GM18519 (cell line): Measurements from ENCODE around the gene CDC42BPB.

Experiments
- ATAC-seq: cut with Tn5 transposase; IDR thresholded peaks from one replicate; pipeline ENCODE4 v1.9.1; 2021; ENCODE audit warnings: mild to moderate bottlenecking, moderate library complexity; ENCODE audit not compliant: unreplicated experiment, low FRiP score

CDC42BPB gene

DNA sequence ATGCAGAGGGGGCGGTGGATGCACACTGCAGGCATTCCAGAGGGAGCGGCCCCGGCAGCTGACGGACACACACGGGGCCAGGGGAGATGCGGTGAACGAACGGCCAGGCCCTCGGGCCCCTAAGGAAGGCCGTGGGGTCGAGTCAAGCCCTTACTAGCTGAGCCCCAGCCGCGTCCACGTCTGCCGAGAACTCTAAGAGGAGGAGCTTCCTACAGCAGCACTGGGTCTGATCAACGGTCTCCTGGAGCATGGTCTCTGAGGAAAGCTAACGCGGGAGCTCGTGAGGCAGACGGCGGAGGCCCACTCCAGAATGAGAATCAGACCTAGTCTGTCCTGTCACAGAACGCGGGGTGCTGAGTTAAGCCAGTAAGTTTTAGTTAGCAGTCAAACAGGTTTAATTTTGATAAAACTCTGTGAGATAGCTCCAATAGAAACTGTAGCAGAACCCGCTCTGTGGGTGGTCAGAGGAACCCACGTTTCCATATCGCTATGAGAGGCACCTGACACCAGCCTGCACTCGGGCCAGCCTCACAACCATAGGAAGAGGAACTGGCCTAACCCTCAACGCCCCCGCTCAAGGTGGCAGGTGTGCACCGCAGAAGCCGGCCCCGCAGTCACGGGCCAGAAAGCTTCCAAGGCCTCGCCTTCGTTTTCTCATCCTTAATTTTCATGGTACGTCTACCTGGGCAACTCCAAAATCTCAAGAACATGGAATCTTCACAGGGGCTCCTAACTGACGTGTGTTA, 55.5 kb downstream of the CDC42BPB start:
- no peak for ATAC-seq

DNA sequence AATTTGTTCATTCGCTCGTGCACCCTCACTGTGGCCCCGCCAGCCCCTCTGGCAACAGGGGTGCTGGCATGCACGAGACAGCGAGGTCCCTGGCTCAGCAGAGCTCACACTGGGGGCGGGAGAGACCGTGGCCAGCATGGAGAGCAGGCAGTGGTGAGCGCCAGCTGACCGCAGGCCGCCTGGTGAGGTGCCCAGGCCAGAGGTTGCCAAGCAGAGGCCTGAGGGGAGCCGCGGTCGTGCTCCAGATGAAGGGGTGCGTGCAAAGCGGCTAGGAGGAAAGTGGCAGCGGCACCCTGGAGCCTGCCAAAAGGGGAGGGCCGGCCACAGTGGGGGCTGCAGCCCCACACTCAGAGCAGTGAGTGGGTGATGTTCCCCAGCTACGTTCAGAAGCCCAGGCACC, 56.1 kb downstream of the CDC42BPB start:
- ATAC-seq, result no peak

DNA sequence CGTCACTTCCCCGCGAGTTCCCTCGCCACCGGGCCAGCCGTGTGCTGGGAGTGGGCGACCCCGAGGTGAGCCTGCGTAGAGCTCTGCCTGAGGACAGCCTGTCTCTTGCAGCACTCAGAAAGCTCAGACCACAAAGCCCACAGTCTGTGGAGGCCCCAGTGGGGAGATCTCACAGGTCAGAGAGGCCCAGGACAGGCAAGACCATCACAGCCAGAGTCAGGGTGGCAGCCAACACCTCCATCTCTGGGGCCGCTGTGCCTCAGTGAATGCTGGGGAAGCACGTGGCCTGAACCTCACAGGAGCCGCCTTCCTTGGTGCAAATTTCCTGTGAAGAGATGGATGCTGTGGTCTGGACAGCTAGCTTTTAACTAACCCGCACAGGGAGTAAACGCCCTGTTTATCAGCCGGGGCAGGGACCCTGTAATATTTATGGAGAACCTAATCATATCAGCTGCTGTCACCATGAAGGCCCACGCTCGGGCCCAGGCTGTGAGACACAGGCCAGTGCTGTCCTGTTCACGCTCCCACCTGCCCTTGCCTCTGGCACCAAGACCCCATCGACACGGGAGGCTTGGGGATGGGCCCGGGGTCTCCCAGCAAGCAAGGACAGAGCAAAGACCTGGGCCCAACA, 56.9 kb downstream of the CDC42BPB start:
- no peak for ATAC-seq

DNA sequence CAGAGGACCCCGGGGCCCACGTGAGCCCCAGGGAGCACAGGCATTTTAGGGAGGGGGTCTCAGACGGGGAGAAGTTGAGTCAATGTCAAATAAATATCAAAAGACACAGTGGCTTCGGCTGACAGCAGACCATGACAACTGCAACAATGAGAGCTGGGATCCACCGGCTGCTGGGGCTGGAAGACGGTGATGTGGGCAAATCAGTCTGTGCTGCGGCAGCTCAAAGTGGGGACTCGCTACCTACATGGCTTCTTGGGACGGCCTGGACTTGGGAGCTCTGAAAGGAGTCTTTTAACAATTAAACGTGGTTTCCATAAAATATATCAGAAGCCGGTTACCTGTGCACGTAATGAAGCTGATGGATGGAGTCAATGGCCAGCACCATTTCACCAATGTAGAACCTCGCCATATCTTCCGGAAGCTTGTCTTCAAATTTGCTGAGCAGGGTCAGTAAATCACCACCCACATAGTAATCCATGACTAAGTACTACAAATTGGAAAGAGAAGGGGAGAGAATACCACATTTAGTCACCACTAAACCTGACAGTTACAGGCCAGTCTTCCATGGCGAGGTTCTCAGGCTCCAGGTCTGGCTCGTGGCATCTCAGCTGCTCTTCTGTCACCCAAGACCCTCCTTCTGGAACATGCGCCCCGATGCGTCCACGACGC, 58.0 kb downstream of the CDC42BPB start:
- no peak for ATAC-seq

DNA sequence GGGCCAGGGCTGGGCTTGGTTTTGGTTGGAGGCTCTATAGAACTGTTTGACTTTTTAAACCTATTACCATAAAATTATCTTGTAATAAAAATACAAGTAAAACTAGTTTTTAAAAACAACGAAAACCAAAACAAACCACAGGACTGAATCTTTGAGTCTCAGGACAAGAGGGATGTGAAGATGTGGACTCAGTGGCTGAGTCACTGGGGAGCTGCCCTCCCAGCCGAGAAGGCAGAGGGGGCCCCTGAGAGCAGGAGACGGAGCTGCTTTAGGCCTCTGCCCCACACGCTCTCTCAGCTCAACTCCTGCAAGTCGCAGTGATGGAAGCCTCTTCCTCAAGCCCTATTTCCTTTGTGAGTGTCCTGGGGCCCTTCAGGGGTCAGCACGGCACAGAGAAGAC, 59.0 kb downstream of the CDC42BPB start:
- ATAC-seq, result no peak

DNA sequence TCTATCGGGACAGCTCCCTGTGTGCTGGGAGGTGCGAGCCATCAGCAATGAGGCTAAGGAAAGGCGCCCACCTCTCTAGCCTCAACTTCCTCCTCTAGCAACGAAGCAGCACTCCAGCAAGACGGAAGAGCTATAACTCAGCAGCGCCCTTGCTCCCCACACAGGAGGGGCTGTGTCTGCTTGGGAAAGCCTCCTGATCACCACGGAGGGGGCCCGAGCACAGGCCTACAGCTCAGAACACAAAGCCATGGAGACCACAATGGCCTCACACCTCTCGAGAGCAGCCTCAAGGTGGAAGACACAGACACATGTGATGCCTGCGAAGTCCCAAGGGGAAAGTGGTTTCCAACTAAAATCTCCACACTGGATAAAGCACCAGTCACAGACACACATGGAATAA, 60.4 kb downstream of the CDC42BPB start:
- no peak for ATAC-seq

DNA sequence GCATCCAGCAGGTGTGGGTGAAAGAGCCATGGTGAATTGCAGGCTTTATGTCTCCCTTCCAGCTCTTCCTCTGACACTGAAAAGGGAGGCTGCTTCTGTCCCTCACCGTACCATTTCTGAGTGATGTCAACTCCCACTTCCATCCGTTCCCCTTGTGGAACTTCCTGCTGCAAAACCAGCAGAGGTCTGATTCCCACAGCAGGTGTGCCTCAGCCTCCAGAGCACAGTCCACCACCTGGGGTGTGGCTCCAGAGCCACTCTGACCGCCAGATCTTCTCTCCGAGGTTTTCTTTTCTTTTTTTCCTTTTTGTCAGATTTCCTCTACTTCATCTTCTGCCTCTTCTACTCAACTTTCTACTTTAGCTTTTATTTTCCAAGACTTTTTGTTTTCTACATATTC, 62.7 kb downstream of the CDC42BPB start:
- no peak for ATAC-seq

DNA sequence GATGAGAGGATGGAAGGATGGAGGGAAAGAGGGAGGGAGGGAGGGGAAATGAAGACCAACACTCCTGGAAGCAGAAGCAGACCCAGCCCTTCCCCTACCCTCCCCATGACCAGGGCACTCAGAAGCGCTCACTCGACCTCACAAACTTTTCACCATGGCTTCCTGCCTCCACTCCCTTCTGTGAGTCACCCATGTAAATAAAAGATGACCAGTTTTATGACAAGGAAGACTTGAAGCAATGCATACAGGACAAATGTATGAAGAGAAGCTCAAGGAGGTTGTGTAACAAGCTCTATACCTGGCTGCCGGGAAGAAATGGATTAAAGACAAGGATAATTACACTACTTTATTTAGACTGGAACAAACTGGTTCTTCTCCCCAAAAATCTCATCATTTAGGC, 63.8 kb downstream of the CDC42BPB start:
- ATAC-seq, result no peak

DNA sequence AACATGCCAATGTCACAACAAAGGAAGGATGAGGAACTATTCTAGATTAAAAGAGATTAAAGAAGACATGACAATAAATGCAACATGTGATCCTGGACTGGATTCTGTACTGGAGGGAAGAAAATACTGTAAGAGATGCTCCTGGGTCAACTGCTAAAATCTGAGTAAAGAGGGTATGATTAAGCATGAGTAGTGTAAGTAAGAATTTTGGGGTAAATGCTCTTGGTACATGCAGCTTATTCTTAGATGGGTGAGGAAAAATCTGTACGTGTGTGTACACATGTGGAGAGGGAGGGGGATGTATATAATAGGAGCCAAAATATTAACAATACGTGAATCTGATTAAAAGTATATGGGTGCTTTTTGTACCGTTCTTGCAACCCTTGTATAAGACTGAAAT, 66.0 kb downstream of the CDC42BPB start:
- no peak for ATAC-seq

DNA sequence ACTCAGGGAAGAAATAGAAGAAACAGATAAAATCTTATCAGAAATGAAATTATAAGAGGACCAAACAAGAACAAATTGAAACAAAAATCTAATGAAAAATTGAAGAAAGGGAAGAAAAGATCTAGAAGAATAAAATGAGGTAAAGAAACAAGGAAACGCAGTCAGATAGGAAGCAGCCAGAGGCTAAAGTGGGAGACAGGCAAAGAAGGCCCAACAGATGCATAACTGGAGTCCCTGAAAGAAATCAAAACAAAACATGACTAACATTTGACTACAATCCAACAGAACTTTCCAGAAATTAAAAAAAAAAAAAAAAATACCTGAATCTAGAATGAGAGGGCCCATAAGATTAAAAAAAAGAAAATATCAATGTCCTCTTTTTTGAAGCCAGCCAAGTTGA, 69.3 kb downstream of the CDC42BPB start:
- ATAC-seq, result no peak

DNA sequence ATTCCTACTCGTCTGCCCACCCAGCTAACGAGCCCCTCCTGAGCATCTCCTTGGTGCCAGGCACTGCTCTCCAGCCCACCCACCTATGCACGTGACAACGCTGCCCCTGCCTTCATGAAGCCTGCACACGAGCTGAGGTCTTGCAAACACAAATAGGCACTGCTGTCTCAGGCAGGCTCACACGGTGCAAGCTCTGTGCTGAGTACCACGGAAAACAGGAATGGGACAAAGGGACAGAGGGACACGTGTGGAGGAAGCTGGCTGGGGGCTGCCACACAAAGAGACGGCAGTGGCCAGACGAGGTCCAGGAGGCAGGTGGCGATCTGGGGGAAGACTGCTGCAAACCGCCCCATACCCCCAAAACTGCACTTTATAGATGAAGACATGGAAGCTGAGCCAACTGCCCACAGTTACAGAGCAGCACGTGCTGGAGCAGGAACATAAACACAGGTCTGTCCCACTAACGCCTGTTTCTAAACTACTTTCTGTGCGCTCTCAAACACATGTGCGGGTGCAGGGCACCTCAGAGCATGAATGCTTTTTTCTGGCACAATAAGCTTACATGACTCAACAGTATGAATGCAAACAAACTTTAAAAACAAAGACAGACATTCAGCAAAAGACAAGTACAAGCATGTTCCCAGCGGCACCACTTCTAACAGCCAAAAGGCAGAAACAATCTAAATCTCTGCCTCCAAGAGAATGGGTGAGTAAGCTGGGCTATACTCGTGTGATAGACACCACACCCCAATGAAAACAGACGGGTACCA, 70.4 kb downstream of the CDC42BPB start:
- ATAC-seq, result no peak

DNA sequence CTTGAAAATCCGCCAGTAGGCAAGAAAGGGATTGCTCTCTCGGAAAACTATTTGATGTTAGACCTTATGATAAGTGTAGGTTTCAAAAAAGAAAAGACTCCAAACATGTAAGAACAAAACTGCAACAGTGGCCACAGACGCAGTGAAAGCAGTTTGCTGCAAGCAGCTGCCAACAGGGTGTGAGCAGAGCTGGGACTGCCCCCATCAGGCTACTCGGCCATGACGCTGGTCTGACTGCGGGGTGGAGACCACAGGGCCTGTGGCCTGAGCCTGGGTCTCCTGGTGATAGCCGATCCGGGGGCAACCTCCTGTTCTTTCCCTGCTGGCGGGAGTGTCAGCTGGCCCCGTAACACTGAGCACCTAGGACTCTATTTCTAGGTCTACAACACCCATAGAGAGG, 71.7 kb downstream of the CDC42BPB start:
- ATAC-seq, result no peak

DNA sequence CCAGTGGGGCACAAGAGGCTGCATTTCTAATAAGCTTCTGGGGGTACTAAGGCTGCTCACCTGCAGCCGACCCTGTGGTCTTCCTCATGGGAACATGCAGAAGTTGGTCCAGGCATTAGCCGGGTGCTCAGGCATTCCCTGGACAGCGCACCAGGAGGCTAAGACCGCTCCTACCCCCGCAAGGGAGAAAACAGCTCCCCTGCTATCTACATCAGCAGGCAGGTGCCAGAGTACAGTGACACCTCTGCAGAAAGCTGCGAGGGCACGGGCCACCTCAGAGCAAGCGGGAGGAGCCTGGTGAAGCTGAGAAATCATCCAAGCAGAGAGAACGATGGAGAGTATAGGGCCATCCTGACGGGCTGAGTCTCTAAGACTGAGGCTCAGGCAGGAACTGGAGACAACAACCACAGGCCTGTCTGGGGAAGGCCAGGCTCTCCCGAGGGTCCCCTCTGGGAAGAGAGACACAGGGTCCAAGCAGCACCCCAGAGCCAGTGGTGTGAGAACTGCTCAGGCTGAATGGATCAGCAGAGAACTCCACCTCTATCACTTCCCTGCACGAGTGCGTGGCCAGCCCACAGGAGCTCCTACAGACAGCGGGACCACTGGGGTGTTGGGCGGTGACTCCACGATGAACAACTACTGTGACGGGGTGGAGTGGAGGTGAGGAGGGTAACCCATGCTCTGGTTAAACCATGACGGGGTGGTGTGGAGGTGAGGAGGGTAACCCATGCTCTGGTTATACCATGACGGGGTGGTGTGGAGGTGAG, 72.8 kb downstream of the CDC42BPB start:
- ATAC-seq, result no peak

DNA sequence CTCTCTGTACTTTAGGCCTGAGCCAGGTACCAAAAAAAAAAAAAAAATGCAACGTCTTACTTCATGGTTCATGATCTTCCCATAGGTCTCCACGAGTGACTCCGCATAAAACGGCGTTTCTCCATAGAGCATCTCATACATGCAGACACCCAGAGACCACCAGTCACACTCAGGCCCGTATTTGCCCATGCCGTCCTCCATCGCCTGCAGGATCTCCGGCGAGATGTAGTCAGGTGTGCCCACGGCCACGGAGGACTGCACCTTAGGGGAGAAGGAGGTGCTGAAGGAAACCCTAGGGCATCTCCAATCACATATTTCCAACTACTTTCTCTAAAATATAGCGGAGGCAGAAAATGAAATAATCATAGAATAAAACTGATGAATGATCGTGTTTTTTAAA, 73.9 kb downstream of the CDC42BPB start:
- no peak for ATAC-seq

DNA sequence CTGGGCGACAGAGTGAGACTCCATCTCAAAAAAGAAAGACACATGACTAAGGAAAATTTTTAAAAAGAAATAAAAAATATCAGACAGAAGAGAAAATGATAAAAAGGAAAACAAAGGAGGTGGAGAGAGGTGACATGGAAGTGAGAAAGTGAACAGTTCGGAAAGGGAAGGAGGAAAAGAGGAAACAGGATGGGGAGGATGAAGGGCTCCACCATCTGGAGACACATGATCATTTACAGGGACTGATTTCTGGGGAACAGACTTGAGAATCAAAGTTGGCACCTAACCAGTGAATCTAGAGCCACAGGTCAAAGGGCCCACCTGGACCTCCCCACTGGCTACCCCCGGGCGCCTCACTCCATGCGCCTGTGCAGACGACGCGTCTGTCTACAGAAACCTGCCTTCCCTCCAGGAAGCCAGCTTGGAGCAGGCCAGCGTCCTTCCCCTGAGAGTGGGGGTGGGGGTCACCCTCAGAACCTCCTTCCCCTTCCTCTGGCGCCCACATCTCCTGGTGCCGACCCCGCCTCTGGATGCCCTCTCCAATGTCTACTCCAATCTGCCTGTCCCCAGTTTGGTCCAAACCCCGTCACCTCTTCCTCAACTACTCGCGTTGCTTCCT, 74.4 kb downstream of the CDC42BPB start:
- ATAC-seq, result no peak

DNA sequence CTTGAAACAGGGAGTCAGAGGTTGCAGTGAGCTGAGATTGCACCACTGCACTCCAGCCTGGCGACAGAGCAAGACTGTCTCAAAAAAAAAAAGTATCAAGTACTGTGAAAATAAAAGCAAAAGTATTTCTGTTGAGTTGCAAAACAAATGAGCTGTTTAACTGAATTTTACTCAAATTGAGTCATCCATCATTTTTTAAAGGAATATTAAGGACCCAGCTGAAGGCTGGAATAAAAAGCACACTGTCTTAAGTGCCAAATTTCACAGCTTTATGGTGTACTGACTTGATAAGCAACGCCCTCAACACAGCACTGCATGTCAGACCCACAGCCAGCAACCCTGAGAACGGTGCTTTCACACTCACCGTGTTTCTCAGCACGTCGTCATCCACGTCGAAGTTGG, 76.9 kb downstream of the CDC42BPB start:
- ATAC-seq, result no peak

DNA sequence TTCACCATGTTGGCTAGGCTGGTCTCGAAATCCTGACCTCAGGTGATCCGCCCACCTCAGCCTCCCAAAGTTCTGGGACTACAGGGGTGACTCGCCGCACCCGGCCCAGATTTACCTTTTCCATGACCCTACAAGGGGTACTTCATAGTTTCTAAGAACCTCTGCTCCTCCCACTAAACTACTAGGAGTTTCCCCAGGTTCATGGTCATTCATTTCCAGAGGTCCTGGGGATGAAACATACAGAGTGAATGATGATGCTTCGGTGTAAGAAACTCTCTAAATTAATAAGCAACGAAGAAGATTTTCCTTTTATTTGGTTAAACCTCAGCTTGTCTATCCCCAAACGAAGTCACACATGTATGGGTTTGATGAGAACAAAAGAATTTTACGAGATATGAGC, 77.9 kb downstream of the CDC42BPB start:
- no peak for ATAC-seq

DNA sequence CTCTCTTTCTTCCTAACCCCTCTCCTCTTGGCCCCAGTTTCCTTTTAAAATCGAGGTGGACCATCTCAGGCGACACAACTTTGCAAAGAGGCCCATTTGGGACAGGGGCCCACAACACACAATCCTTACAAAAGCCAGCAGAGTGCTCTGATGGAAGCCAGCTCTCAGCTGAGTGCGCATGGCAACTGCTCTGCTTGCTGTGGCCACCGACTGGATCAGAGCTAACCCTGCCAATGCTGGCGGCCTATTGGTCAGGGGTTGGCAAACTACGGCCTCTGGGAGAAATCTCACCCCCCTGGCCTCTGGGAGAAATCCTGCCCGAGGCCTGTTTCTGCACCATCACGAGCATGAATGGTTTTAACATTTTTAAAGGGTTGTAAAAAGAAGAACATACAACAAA, 79.9 kb downstream of the CDC42BPB start:
- no peak for ATAC-seq

DNA sequence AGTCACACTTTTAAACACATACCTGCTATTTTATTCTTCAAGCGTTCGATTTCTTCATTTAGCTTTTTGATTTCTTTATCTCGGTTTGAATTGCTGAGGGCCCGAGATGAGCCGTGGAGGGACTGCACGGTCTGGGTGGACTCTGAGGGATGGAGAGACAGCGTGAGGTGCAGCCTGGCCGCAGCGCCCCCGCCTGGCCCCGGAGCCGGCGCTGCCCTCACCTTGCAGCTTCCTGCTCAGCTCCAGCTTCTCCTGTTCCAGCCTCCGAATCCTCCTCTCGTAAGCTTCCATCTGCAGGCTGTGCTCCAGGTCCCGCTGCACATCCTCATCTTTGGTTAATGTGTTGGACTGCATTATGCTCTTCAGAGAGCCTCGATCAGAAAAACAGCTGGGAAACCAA, 81.7 kb downstream of the CDC42BPB start:
- ATAC-seq, result no peak

DNA sequence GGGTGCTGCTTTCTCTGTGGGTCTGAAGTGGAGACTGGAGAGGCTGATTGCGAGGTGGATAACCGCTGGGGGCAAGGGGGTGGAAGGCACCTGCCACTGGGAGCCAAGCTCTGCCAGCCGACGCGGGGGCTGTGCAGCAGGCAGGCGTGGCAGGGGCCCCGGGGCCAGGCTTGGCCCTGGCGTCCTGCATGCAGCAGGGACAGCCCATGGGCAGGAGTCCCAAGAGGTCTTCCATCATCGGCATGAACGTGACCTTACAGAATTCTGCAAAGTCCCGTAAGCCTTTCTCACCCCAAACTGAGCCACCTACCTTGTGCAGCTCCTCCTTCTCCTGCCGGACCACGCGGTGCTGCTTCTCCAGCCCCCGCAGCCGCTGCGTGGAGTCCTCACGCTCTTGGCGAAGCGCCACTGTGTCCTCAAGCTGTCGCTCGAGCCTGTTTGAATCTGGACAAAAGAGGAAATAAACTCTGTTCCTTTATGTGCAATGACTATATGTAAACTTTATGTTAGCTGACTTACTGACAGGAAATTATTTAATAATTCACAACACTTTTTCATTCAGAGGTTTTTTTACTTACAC, 83.6 kb downstream of the CDC42BPB start:
- ATAC-seq, result no peak
